ENCODE results near the gene PHAX.
"Not testable (repeated sequence)": the region's sequence is repeated elsewhere in the genome, so short reads cannot be mapped to it uniquely, and the experiment has no call there.

Gene PHAX

DNA sequence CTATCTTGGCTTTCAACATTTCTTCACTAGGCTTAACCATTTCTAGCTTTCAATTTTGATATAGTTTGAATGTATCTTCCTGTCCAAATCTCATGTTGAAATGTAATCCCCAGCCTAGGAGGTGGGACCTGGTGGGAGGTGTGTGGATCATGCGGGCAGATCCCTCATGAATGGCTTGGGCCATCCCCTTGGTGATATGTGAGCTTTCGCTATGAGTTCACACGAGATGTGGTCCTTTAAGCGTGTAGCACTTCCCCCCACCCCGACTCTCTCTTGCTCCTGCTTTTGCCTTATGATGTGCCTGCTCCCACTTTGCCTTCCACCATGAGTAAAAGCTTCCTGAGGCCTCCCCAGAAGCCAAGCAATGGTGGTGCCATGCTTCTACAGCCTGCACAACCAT is 40.6 kb downstream of the PHAX start:
- no peak for DNase-seq (ENCODE audit: low spot score)

DNA sequence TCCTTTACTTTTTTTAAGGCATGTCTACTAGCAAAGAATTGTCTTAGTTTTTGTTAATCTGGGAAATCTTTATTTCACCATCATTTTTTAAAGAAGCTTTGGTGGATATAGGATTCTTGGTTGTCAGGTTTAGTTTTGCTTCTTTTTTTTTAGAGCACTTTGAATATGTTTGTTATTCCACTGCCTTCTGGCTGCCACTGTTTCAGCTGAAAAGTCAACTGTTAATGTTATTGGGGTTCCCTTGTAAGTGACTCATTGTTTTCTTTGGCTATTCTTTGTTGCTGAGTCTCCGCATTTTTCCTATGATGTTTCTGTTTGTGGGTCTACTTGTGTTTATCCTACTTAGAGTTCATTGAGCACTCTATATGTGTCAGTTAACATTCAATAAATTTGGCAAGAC is 44.4 kb downstream of the PHAX start:
- TF ChIP-seq, protein P1, sequence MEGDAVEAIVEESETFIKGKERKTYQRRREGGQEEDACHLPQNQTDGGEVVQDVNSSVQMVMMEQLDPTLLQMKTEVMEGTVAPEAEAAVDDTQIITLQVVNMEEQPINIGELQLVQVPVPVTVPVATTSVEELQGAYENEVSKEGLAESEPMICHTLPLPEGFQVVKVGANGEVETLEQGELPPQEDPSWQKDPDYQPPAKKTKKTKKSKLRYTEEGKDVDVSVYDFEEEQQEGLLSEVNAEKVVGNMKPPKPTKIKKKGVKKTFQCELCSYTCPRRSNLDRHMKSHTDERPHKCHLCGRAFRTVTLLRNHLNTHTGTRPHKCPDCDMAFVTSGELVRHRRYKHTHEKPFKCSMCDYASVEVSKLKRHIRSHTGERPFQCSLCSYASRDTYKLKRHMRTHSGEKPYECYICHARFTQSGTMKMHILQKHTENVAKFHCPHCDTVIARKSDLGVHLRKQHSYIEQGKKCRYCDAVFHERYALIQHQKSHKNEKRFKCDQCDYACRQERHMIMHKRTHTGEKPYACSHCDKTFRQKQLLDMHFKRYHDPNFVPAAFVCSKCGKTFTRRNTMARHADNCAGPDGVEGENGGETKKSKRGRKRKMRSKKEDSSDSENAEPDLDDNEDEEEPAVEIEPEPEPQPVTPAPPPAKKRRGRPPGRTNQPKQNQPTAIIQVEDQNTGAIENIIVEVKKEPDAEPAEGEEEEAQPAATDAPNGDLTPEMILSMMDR (IDR thresholded peaks at IDR 0.05) = no peak
- DNase-seq (ENCODE audit: low spot score) = no peak
- Histone ChIP-seq H3K4me3 (no peak overlapping the region), H3K27ac (no peak overlapping the region)

More for the DNA sequence above, 40.6 kb downstream of the PHAX start:
- Histone ChIP-seq H3K4me3 (no peak overlapping the region), H3K27ac (no peak overlapping the region)
- TF ChIP-seq, protein P1 (IDR thresholded peaks at IDR 0.05) = no peak

DNA sequence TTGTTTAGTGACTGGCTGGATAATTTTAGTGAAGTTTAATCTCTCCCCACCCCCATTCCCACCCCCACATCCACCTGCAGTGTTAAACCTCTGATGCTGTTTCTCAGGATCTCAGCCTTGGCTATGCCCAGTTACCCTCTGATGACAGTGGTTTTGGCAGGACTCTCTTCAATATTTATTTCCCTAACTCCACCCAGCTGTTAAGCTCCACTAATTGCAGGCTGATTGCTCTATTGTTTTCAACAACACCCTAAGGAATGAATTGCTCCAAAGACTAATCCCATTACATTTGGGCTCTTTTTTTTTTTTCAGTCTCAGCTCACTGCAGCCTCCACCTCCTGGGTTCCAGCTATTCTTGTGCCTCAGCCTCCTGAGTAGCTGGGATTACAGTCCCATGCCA is 46.3 kb downstream of the PHAX start:
- TF ChIP-seq, protein P1 (IDR thresholded peaks at IDR 0.05) = no peak
- Histone ChIP-seq H3K4me3 (no peak overlapping the region), H3K27ac (no peak overlapping the region)
- no peak for DNase-seq (ENCODE audit: low spot score)

DNA sequence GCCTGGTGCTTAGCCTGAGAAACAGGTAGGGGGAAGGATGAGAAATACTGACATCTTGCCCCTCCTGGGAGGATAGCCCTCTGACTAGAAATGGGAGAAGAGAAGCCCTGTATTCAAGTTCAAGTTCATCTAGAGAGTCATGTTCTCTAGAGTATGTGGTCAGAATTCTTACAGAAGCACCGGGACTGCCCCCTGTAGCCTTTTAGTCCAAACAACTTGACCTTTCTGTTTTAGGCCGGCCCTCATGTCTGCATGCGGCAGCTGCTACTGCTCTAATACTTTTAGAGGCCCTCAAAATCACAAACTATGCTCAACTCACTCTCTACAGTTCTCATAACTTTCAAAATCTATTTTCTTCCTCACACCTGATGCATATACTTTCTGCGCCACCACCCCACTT is 47.7 kb downstream of the PHAX start:
- TF ChIP-seq, protein P1 (IDR thresholded peaks at IDR 0.05) = no peak
- no peak for DNase-seq (ENCODE audit: low spot score)
- no peak overlapping the region for H3K4me3 ChIP-seq
- H3K27ac ChIP-seq = no peak overlapping the region

DNA sequence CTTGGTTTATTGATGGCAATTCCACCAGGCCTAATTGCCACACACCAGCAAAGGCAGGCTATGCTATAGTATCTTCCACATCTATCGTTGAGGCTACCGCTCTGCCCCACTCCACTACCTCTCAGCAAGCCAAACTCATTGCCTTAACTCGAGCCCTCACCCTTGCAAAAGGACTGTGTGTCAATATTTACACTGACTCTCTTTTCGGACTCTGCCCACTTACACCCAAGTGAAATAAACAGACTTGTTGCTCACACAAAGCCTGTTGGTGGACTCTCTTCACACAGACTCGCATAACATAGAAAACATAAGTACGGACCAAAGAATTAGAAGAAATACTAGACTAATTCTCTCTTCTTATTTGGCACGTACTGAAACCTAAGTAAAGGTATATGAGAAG is 48.3 kb downstream of the PHAX start:
- not testable (repeated sequence) for H3K27ac ChIP-seq; DNase-seq (ENCODE audit: low spot score); H3K4me3 ChIP-seq

DNA sequence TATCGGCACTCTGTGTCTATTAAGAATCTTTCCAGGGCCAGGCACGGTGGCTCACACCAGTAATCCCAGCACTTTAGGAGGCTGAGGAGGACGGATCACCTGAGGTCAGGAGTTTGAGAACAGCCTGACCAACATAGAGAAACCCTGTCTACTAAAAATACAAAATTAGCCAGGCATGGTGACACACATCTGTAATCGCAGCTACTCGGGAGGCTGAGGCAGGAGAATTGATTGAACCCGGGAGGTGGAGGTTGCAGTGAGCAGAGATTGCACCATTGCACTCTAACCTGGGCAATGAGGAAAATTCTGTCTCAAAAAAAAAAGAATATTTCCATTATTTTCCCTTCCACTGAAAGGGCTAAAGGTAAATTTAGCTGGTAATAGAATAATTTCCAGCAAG is 49.0 kb downstream of the PHAX start:
- not testable (repeated sequence) for H3K4me3 ChIP-seq; H3K27ac ChIP-seq; DNase-seq (ENCODE audit: low spot score)

DNA sequence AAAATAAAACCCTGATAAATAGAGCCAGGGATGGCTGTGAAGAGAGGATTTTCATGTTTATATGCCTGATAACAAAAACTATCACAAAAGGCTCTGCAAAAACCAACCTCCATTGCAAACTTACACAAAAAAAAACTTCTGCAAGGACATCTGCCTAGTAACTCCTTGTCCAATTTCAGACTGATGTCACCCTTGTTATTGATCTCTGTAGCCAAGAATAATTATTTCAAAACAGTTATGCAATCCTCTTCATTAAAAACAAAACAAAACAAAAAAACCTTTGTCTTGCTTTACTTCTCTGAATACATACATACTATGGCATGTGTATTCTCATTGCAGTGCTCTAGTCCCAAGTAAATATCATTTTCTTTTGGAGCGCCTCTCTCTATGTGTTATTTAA is 49.7 kb downstream of the PHAX start:
- Histone ChIP-seq H3K27ac (no peak overlapping the region), H3K4me3 (no peak overlapping the region)
- DNase-seq (ENCODE audit: low spot score) = no peak
- TF ChIP-seq, protein P1 (IDR thresholded peaks at IDR 0.05) = no peak

DNA sequence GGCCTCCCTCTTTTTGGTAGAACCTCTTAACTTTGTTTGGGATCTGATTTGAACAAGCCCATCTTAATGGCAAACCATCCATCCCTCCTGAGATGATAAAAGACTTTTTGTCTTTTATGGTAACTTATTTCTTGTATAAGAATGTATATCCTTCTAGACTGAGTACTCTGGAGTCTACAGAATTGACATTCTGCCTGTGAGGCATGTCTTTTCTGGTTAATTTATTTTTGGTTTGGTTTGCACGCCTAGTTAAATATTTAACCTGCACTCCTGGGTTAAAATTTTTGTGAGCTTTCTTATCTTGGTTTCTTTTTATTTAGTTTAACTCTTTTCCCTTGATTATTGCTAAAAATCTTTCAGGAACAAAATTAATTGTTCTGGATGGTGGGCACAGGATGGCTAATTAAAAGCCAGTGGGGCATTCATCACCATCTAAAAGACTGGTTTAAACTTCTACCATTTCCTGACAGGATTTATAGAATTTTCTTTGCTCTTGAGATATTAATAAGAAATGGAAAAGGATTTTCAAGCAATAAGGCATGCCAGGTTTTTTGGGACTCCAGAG is 50.3 kb downstream of the PHAX start:
- Histone ChIP-seq H3K4me3 (no peak overlapping the region), H3K27ac (no peak overlapping the region)
- no peak for DNase-seq (ENCODE audit: low spot score)
- TF ChIP-seq, protein P1 (IDR thresholded peaks at IDR 0.05) = no peak
